K562 (cell line): ENCODE results near the gene PPP1R3E. TPM values are rescaled to one million over a fixed set of nuclear protein-coding genes. Genes with fewer than 3 reads are reported as not detected.

ENCODE experiments used
- BRF1 ChIP-seq: IDR thresholded peaks from 3 replicates; pipeline ENCODE4 v1.6.1; 2011; ENCODE audit warnings: borderline replicate concordance, mild to moderate bottlenecking; ENCODE audit not compliant: insufficient read length; ENCODE audit errors: extremely low read depth
- DIDO1 ChIP-seq: fragments of 450-650 bp; IDR thresholded peaks from 2 replicates; pipeline ENCODE4 v1.6.1; 2016; ENCODE audit warnings: low read depth, missing biosample characterization, missing genetic modification characterization
- ETV5 ChIP-seq: sonication (generic); formaldehyde crosslinking; IDR thresholded peaks from 2 replicates; pipeline ENCODE4 v1.4.0; 2020; ENCODE audit warnings: low read depth, mild to moderate bottlenecking, missing genetic modification reagents
- GABPB1 ChIP-seq: sonication (generic); formaldehyde crosslinking; IDR thresholded peaks from 2 replicates; pipeline ENCODE4 v1.8.0; 2022; ENCODE audit warnings: mild to moderate bottlenecking, missing genetic modification reagents
- ILK ChIP-seq: fragments of 450-650 bp; IDR thresholded peaks from 2 replicates; pipeline ENCODE4 v1.6.1; 2016; ENCODE audit warnings: missing genetic modification characterization, low read depth, mild to moderate bottlenecking, missing compliant biosample characterization, moderate library complexity, borderline replicate concordance
- KDM1A ChIP-seq, 2 experiments: fragments of 450-650 bp; IDR thresholded peaks; 2 replicates each; pipeline ENCODE4 v1.6.1; 2016; ENCODE audit warnings: mild to moderate bottlenecking in 2 of 2
- MAFF ChIP-seq: IDR thresholded peaks from 2 replicates; pipeline ENCODE4 v1.6.1; 2012; ENCODE audit warnings: low read length, improper control_type of control experiment
- MAFK ChIP-seq: IDR thresholded peaks from 2 replicates; pipeline ENCODE4 v1.6.1; 2011; ENCODE audit warnings: low read length, improper control_type of control experiment
- MEF2A ChIP-seq: IDR thresholded peaks from 2 replicates; pipeline ENCODE4 v1.6.1; 2011; ENCODE audit warnings: low read depth, mild to moderate bottlenecking, low read length, moderate library complexity; ENCODE audit not compliant: control insufficient read depth
- MTA1 ChIP-seq: fragments of 450-650 bp; IDR thresholded peaks from 2 replicates; pipeline ENCODE4 v1.6.1; 2017; ENCODE audit warnings: borderline replicate concordance
- OTX1 ChIP-seq: fragments of 450-650 bp; formaldehyde crosslinking; IDR thresholded peaks from 2 replicates; pipeline ENCODE4 v1.4.0; 2022; ENCODE audit warnings: mild to moderate bottlenecking
- RBM17 ChIP-seq: fragments of 200-400 bp; formaldehyde crosslinking; IDR thresholded peaks from 2 replicates; pipeline ENCODE4 v1.6.1; 2017; ENCODE audit warnings: low read depth, mild to moderate bottlenecking, low read length, borderline replicate concordance
- SMAD3 ChIP-seq: fragments of 450-650 bp; formaldehyde crosslinking; conservative IDR thresholded peaks from 2 replicates; pipeline ENCODE4 v1.4.0; 2020; ENCODE audit warnings: mild to moderate bottlenecking
- SNRNP70 ChIP-seq: fragments of 200-400 bp; formaldehyde crosslinking; optimal IDR thresholded peaks from 2 replicates; pipeline ENCODE3; 2017; ENCODE audit warnings: low read depth, low read length
- SP2 ChIP-seq: IDR thresholded peaks from 2 replicates; pipeline ENCODE4 v1.6.1; 2011; ENCODE audit warnings: mild to moderate bottlenecking, low read depth, low read length, moderate library complexity; ENCODE audit not compliant: poor library complexity, severe bottlenecking; ENCODE audit errors: extremely low read depth
- TAF7 ChIP-seq: fragments of 450-650 bp; IDR thresholded peaks from 2 replicates; pipeline ENCODE4 v1.6.1; 2016; ENCODE audit warnings: missing genetic modification characterization, missing compliant biosample characterization
- ZFX ChIP-seq: sonication (generic); formaldehyde crosslinking; IDR thresholded peaks from 2 replicates; pipeline ENCODE4 v1.8.0; 2022; ENCODE audit warnings: mild to moderate bottlenecking, missing genetic modification reagents, moderate library complexity
- ZNF41 ChIP-seq: fragments of 250-450 bp; sonication (Bioruptor Pico); conservative IDR thresholded peaks from 2 replicates; pipeline ENCODE4 v1.4.0; 2020; ENCODE audit warnings: mild to moderate bottlenecking
- polyA plus RNA-seq, 8 experiments: library from polyadenylated mRNA; depleted of rRNA in 4 of 8; stranded (reverse) in 5 of 8; unstranded in 3 of 8; fragments of >200 nt; fragmentation: Nextera tagmentation in 2 of 8; fragmentation: Illumina TruSeq in 1 of 8; extraction: Ambion mirVana in 2 of 8; extraction: Trizol in 1 of 8; gene quantifications; 2 replicates each; pipeline versions ENCODE4 v1.2.1 to v1.2.3, GENCODE V29; 2011 to 2014; ENCODE audit warnings: inconsistent platforms in 1 of 8, missing spikeins in 1 of 8
- total RNA-seq, 7 experiments: library from RNA; depleted of rRNA in 6 of 7; stranded (reverse); fragments of >200 nt in 6 of 7; fragmentation: Illumina TruSeq in 2 of 7; extraction: Trizol in 2 of 7; gene quantifications; 2 replicates each; pipeline versions ENCODE4 v1.2.1 to v1.2.3, GENCODE V29; 2011 to 2021; ENCODE audit warnings: low replicate concordance in 1 of 7
- TF ChIP-seq, protein P1 (sequence below): sonication (generic); formaldehyde crosslinking; IDR thresholded peaks from 2 replicates; pipeline ENCODE4 v1.5.0; 2020; ENCODE audit warnings: missing genetic modification reagents
- TF ChIP-seq, protein P2 (sequence below): conservative IDR thresholded peaks from 2 replicates; pipeline ENCODE4 v1.6.1; 2011; ENCODE audit warnings: low read depth, mild to moderate bottlenecking, low read length; ENCODE audit not compliant: control insufficient read depth
- TF ChIP-seq, protein P3 (sequence below): fragments of 250-450 bp; sonication (Bioruptor Pico); IDR thresholded peaks from 2 replicates; pipeline ENCODE4 v1.5.0; 2020; ENCODE audit warnings: mild to moderate bottlenecking, borderline replicate concordance
- TF ChIP-seq, protein P4 (sequence below): sonication (generic); formaldehyde crosslinking; IDR thresholded peaks from 2 replicates; pipeline ENCODE4 v1.8.0; 2023; ENCODE audit warnings: mild to moderate bottlenecking, missing genetic modification reagents

PPP1R3E gene
- total and polyA plus RNA-seq, 9 of the 15 experiments (the other 6 are each of a cell fraction or from before 2014, with no cell fraction given): 3.2 to 18.4 (median 7.6) TPM

DNA sequence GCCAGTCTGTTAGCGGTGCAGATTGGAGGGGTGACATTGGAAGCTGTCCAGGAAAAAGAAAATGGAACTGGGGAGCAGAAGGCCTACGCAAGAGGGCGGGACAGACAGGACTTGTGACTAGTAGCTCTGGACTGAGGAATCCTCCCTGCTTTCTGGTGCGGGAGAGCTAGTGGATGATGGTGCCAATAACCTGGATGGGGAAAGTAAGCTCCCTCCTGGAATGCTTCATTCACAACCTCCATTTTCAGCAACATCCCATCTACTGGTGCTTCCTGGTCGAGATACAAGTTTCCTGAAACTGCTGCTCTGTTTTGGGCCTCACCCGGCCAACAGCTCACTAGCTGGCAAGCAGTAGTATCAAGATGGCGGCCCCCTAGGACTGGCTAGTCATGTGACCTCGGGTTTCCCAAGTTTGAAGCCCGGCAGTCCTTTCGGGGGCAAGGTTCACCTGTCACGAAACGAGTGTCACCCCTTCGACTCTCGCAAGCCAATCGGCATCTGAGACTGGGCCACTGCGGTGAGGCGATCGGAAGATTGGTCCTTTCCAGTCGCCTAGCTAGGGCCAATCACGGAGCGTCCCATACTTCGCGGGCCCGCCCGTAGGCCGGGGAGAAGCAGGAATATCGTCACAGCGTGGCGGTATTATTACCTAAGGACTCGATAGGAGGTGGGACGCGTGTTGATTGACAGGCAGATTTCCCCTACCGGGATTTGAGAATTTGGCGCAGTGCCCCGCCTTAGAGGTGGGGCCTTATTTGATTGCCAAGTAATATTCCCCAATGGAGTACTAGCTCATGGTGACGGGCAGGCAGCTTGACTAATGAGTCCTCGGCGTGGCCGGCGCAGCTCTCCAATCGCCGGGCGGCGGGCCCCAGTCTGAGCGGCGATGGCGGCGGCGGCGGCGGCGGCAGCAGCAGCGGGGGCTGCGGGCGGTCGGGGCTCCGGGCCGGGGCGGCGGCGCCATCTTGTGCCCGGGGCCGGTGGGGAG lies 18.2 kb upstream of the PPP1R3E start, which contains the start of gene PABPN1 (continued):
- no peak for TF ChIP-seq ILK (tag)
- peak; percentile 54 for TF ChIP-seq TAF7 (tag)
- no peak for TF ChIP-seq BRF1
- TF ChIP-seq ZNF41 (CRISPR knock-in tag): no peak
- no peak for TF ChIP-seq MEF2A
- TF ChIP-seq, protein P1, sequence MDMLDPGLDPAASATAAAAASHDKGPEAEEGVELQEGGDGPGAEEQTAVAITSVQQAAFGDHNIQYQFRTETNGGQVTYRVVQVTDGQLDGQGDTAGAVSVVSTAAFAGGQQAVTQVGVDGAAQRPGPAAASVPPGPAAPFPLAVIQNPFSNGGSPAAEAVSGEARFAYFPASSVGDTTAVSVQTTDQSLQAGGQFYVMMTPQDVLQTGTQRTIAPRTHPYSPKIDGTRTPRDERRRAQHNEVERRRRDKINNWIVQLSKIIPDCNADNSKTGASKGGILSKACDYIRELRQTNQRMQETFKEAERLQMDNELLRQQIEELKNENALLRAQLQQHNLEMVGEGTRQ (CRISPR knock-in tag): peak; percentile 94
- peak; percentile 95 for TF ChIP-seq SP2
- TF ChIP-seq ETV5: no peak
- TF ChIP-seq, protein P2, sequence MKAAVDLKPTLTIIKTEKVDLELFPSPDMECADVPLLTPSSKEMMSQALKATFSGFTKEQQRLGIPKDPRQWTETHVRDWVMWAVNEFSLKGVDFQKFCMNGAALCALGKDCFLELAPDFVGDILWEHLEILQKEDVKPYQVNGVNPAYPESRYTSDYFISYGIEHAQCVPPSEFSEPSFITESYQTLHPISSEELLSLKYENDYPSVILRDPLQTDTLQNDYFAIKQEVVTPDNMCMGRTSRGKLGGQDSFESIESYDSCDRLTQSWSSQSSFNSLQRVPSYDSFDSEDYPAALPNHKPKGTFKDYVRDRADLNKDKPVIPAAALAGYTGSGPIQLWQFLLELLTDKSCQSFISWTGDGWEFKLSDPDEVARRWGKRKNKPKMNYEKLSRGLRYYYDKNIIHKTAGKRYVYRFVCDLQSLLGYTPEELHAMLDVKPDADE: no peak
- TF ChIP-seq MTA1: 0 out of 2 replicates have a peak, but pooled peaks have one; percentile 19
- TF ChIP-seq GABPB1: peak; percentile 89
- peak; percentile 63; the same call in 1 of the 2 replicates for TF ChIP-seq DIDO1 (tag)
- no peak for TF ChIP-seq RBM17
- peak; percentile 93 for TF ChIP-seq ZFX (CRISPR knock-in tag)
- TF ChIP-seq, protein P3, sequence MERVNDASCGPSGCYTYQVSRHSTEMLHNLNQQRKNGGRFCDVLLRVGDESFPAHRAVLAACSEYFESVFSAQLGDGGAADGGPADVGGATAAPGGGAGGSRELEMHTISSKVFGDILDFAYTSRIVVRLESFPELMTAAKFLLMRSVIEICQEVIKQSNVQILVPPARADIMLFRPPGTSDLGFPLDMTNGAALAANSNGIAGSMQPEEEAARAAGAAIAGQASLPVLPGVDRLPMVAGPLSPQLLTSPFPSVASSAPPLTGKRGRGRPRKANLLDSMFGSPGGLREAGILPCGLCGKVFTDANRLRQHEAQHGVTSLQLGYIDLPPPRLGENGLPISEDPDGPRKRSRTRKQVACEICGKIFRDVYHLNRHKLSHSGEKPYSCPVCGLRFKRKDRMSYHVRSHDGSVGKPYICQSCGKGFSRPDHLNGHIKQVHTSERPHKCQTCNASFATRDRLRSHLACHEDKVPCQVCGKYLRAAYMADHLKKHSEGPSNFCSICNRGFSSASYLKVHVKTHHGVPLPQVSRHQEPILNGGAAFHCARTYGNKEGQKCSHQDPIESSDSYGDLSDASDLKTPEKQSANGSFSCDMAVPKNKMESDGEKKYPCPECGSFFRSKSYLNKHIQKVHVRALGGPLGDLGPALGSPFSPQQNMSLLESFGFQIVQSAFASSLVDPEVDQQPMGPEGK: 0 out of 2 replicates have a peak, but pooled peaks have one; percentile 17
- TF ChIP-seq SNRNP70: no peak
- TF ChIP-seq, protein P4, sequence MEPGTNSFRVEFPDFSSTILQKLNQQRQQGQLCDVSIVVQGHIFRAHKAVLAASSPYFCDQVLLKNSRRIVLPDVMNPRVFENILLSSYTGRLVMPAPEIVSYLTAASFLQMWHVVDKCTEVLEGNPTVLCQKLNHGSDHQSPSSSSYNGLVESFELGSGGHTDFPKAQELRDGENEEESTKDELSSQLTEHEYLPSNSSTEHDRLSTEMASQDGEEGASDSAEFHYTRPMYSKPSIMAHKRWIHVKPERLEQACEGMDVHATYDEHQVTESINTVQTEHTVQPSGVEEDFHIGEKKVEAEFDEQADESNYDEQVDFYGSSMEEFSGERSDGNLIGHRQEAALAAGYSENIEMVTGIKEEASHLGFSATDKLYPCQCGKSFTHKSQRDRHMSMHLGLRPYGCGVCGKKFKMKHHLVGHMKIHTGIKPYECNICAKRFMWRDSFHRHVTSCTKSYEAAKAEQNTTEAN: peak; percentile 69; the same call in 1 of the 2 replicates
- peak; percentile 14; the same call in 1 of the 2 replicates for TF ChIP-seq MAFK
- TF ChIP-seq SMAD3 (CRISPR knock-in tag): peak; percentile 38; the same call in 1 of the 2 replicates
- TF ChIP-seq OTX1: peak; percentile 60; the same call in 1 of the 2 replicates
- TF ChIP-seq KDM1A (IDR thresholded peaks at IDR 0.05): no peak
- no peak; the same call in 1 of the 2 replicates for TF ChIP-seq MAFF
